K562 (cell line): ENCODE data around the gene ELAC2. TPM values are rescaled to one million over a fixed set of nuclear protein-coding genes. Genes with fewer than 3 reads are reported as not detected.

Experiments used
- ATAC-seq: fragments of 200-7000 bp; cut with Tn5 transposase; 3 replicates; pipeline ENCODE4 v1.9.1; 2020; ENCODE audit warnings: moderate library complexity
- BruUV-seq: library from RNA; stranded (reverse); fragments of 400-500 nt; replicated peaks from 2 replicates; lab custom pipeline; 2021; lab: Mats Ljungman, UMichigan
- CTCF ChIA-PET: fragments of 300-600 bp; formaldehyde crosslinking; extraction: SDS; loops from one replicate; lab custom pipeline; 2021; ENCODE audit warnings: low intra/inter-chr PET ratio; lab: Yijun Ruan, JAX
- POLR2A ChIA-PET: fragments of 300-600, 350-650 bp; sonication (Branson Sonifier 250); formaldehyde crosslinking; extraction: SDS; loops from one replicate; lab custom pipeline; 2021; ENCODE audit warnings: antibody characterized with exemption, inconsistent platforms; lab: Yijun Ruan, JAX
- DNase-seq, 4 experiments: peaks; one replicate each; pipeline versions ENCODE4 v3.0.0 to v3.0.0-alpha.2; 2011 to 2018; ENCODE audit warnings: low spot score in 3 of 4, mixed read lengths in 3 of 4; ENCODE audit errors: extremely low read depth in 1 of 4
- FAIRE-seq: peaks from 2 replicates; lab custom pipeline; 2011; peaks lifted over from hg19 to GRCh38; lab: Jason Lieb, UNC
- H2AFZ ChIP-seq: 2 replicates; pipeline ENCODE4 v1.6.0; 2011; ENCODE audit warnings: low read depth, low read length, control low read depth, inconsistent platforms
- H3K27ac ChIP-seq: fragments of 200-600 bp; 3 replicates; pipeline ENCODE4 v1.8.0; 2011; ENCODE audit warnings: low read depth, mild to moderate bottlenecking, control low read depth, inconsistent platforms, low read length, moderate library complexity, mixed read lengths; ENCODE audit errors: extremely low read depth
- H3K27me3 ChIP-seq, 2 experiments: fragments of 300-600 bp in 1 of 2; 2 replicates in 1 of 2; 3 replicates in 1 of 2; pipeline versions ENCODE4 v1.6.0 to v1.8.0; 2011; ENCODE audit warnings: inconsistent platforms in 2 of 2, low read length in 2 of 2, mild to moderate bottlenecking in 1 of 2, mixed read lengths in 1 of 2, moderate library complexity in 1 of 2; ENCODE audit not compliant: control insufficient read depth in 2 of 2, insufficient read depth in 2 of 2
- H3K36me3 ChIP-seq: fragments of 300-600 bp; 3 replicates; pipeline ENCODE4 v1.8.0; 2011; ENCODE audit warnings: mild to moderate bottlenecking, low read length, inconsistent platforms; ENCODE audit not compliant: control insufficient read depth, insufficient read depth
- H3K4me1 ChIP-seq, 2 experiments: fragments of 200-600 bp in 1 of 2; replicated peaks in 1 of 2; 2 replicates in 1 of 2; 3 replicates in 1 of 2; pipeline versions ENCODE4 v1.5.1 to v1.8.0; 2011; ENCODE audit warnings: inconsistent platforms in 2 of 2, low read length in 2 of 2, mild to moderate bottlenecking in 1 of 2, mixed read lengths in 1 of 2, moderate library complexity in 1 of 2; ENCODE audit not compliant: control insufficient read depth in 2 of 2, insufficient read depth in 2 of 2
- H3K4me2 ChIP-seq: 2 replicates; pipeline ENCODE4 v1.6.1; 2011; ENCODE audit warnings: low read length, control low read depth, inconsistent platforms, mixed read lengths; ENCODE audit not compliant: insufficient read depth
- H3K4me3 ChIP-seq: fragments of 200-600 bp; sonication (generic), shearing (Covaris generic); 2 replicates; pipeline ENCODE4 v1.5.1; 2016; ENCODE audit warnings: control low read depth, inconsistent platforms
- H3K79me2 ChIP-seq: fragments of 200-600 bp; 3 replicates; pipeline ENCODE4 v1.8.0; 2011; ENCODE audit warnings: low read length, inconsistent platforms; ENCODE audit not compliant: control insufficient read depth, insufficient read depth
- H3K9ac ChIP-seq, 2 experiments: 2 replicates each; pipeline versions ENCODE4 v1.6.0 to v1.6.1; 2011; ENCODE audit warnings: low read depth in 2 of 2, low read length in 2 of 2, control low read depth in 1 of 2, inconsistent platforms in 1 of 2, mild to moderate bottlenecking in 1 of 2, mixed read lengths in 1 of 2; ENCODE audit not compliant: insufficient read depth in 1 of 2
- H3K9me1 ChIP-seq: one replicate; pipeline ENCODE4 v1.6.0; 2011; ENCODE audit warnings: inconsistent platforms, mild to moderate bottlenecking, low read length, moderate library complexity; ENCODE audit not compliant: control insufficient read depth, insufficient read depth
- H3K9me3 ChIP-seq: replicated peaks from 2 replicates; pipeline ENCODE4 v1.5.1; 2011; ENCODE audit warnings: low read depth, low read length, inconsistent platforms; ENCODE audit not compliant: control insufficient read depth, insufficient read depth
- H4K20me1 ChIP-seq: replicated peaks from 2 replicates; pipeline ENCODE4 v1.6.1; 2011; ENCODE audit warnings: low read length, inconsistent platforms, mixed read lengths; ENCODE audit not compliant: control insufficient read depth, insufficient read depth
- ARHGAP35 ChIP-seq: fragments of 450-650 bp; IDR thresholded peaks from 2 replicates; pipeline ENCODE4 v1.6.1; 2018; ENCODE audit not compliant: partially characterized antibody
- CTBP1 ChIP-seq: fragments of 450-650 bp; IDR thresholded peaks from 2 replicates; pipeline ENCODE4 v1.6.1; 2016; ENCODE audit warnings: borderline replicate concordance
- ILF3 ChIP-seq: fragments of 450-650 bp; IDR thresholded peaks from 2 replicates; pipeline ENCODE4 v1.6.1; 2018; ENCODE audit warnings: antibody characterized with exemption, mild to moderate bottlenecking, moderate library complexity, borderline replicate concordance
- POLR2B ChIP-seq: fragments of 450-650 bp; IDR thresholded peaks from 2 replicates; pipeline ENCODE4 v1.6.1; 2018; ENCODE audit warnings: low read depth; ENCODE audit not compliant: partially characterized antibody
- RHOXF2B ChIP-seq: fragments of 250-450 bp; sonication (Bioruptor Pico); conservative IDR thresholded peaks from 2 replicates; pipeline ENCODE4 v1.5.1; 2021
- SOX6 ChIP-seq: fragments of 450-650 bp; IDR thresholded peaks from 2 replicates; pipeline ENCODE4 v1.6.1; 2014; ENCODE audit warnings: mild to moderate bottlenecking
- SRF ChIP-seq, 2 experiments: fragments of 250-450, 450-650 bp in 1 of 2; sonication (Bioruptor Pico) in 1 of 2; sonication (generic) in 1 of 2; formaldehyde crosslinking; IDR thresholded peaks; 2 replicates each; pipeline versions ENCODE4 v1.5.0 to v1.5.1; 2020 to 2022; ENCODE audit warnings: mild to moderate bottlenecking in 1 of 2, missing genetic modification reagents in 1 of 2
- ZBED1 ChIP-seq: IDR thresholded peaks from 2 replicates; pipeline ENCODE4 v1.6.1; 2014
- ZNF707 ChIP-seq: fragments of 250-450 bp; sonication (Bioruptor Pico); conservative IDR thresholded peaks from 2 replicates; pipeline ENCODE4 v1.8.0; 2022; ENCODE audit warnings: inconsistent platforms, mild to moderate bottlenecking, moderate library complexity
- ZNF764 ChIP-seq: fragments of 250-450 bp; sonication (Bioruptor Pico); IDR thresholded peaks from 2 replicates; pipeline ENCODE4 v1.4.0; 2020; ENCODE audit warnings: low read depth, mild to moderate bottlenecking, moderate library complexity
- WGBS: fragments of 100-300 bp; shearing (Covaris generic); methylation state at CpG from one replicate; pipeline ENCODE4 v1.1.6; 2016; ENCODE audit warnings: low coverage, mixed read lengths; ENCODE audit not compliant: insufficient coverage; ENCODE audit errors: missing lambda C conversion rate; 5-methylcytosine and 5-hydroxymethylcytosine counted together
- in situ Hi-C: fragments of 300-500 bp; cut with MboI; formaldehyde crosslinking; loops from 4 replicates; pipeline ENCODE4 v1.15.0; 2018; ENCODE audit warnings: inconsistent platforms, mixed read lengths
- intact Hi-C: fragments of 100-400 bp; cut with micrococcal nuclease; formaldehyde crosslinking; loops from 2 replicates; pipeline ENCODE4 v1.14.2; 2022
- polyA plus RNA-seq, 8 experiments: library from polyadenylated mRNA; depleted of rRNA in 4 of 8; stranded (reverse) in 5 of 8; unstranded in 3 of 8; fragments of >200 nt; fragmentation: Nextera tagmentation in 2 of 8; fragmentation: Illumina TruSeq in 1 of 8; extraction: Ambion mirVana in 2 of 8; extraction: Trizol in 1 of 8; gene quantifications; 2 replicates each; pipeline versions ENCODE4 v1.2.1 to v1.2.3, GENCODE V29; 2011 to 2014; ENCODE audit warnings: inconsistent platforms in 1 of 8, missing spikeins in 1 of 8
- total RNA-seq, 7 experiments: library from RNA; depleted of rRNA in 6 of 7; stranded (reverse); fragments of >200 nt in 6 of 7; fragmentation: Illumina TruSeq in 2 of 7; extraction: Trizol in 2 of 7; gene quantifications; 2 replicates each; pipeline versions ENCODE4 v1.2.1 to v1.2.3, GENCODE V29; 2011 to 2021; ENCODE audit warnings: low replicate concordance in 1 of 7
- TF ChIP-seq, protein P1 (sequence below): fragments of 450-650 bp; formaldehyde crosslinking; conservative IDR thresholded peaks from 2 replicates; pipeline ENCODE4 v1.4.0; 2022; ENCODE audit warnings: mild to moderate bottlenecking, missing genetic modification characterization
- TF ChIP-seq, protein P2 (sequence below), 2 experiments: fragments of 450-650 bp; conservative IDR thresholded peaks; 2 replicates each; pipeline ENCODE4 v1.6.1; 2017; ENCODE audit warnings: mild to moderate bottlenecking in 2 of 2, moderate library complexity in 2 of 2
- TF ChIP-seq, protein P3 (sequence below): sonication (generic); formaldehyde crosslinking; IDR thresholded peaks from 2 replicates; pipeline ENCODE4 v1.8.0; 2023; ENCODE audit warnings: mild to moderate bottlenecking, missing genetic modification reagents
- TF ChIP-seq, protein P4 (sequence below): IDR thresholded peaks from 3 replicates; pipeline ENCODE4 v1.6.1; 2011; ENCODE audit warnings: borderline replicate concordance, mild to moderate bottlenecking, moderate library complexity; ENCODE audit not compliant: insufficient read length; ENCODE audit errors: extremely low read depth

ELAC2 gene
- total and polyA plus RNA-seq, 9 of the 15 experiments (the other 6 are each of a cell fraction or from before 2014, with no cell fraction given) = 4.5 to 129 (median 70.6) TPM

DNA sequence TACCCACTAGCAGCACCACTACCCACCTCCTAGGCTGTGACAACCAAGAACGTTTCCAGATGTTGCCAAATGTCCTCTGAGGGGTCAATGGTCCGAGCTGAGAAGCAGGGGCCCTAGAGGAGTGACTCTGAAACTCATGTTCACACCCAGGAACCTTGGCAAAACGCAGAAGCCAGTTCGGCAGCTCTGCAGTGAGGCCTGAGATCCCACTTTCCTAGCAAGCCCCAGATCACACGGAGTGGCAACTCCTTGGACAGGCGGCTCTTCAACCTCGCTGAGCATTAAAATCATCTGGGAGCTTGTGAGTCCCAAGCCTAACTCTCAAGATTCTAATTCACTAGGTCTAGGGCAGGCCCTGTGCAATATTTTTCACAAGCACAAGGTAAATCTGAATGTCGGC is 17.3 kb downstream of the ELAC2 start:
- 96% methylated on average over 8 of the region's 8 CpGs for WGBS
- no peak for FAIRE-seq
- Histone ChIP-seq H3K9me3 (no peaks in the 10 kb centered on the region), H3K9ac (no peak overlapping the region), H3K79me2 (no peaks in the 10 kb centered on the region), H3K4me2 (no peak overlapping the region), H3K27me3 (no peaks in the 10 kb centered on the region), H3K27ac (no peak overlapping the region), H4K20me1 (0 out of 2 replicates have a peak, but pooled peaks cover 14% of the 10 kb centered on the region), H3K36me3 (peaks cover 94% of the 10 kb centered on the region), H3K4me1 (peaks cover 0 to 4% of the 10 kb centered on the region in 2 experiments; a peak in 2 of 5 replicates), H3K4me3 (no peak overlapping the region), H3K9me1 (no peaks in the 10 kb centered on the region), H2AFZ (no peak overlapping the region)
- BruUV-seq = no TSS peak
- TF ChIP-seq ILF3 (no peak), POLR2B (no peak), CTBP1 (no peak), RHOXF2B (CRISPR knock-in tag) (no peak), SOX6 (no peak), ZNF764 (no peak), ZBED1 (no peak), ZNF707 (CRISPR knock-in tag) (no peak), SRF (CRISPR knock-in tag; IDR thresholded peaks at IDR 0.05) (no peak), ARHGAP35 (no peak)
- TF ChIP-seq, protein P1, sequence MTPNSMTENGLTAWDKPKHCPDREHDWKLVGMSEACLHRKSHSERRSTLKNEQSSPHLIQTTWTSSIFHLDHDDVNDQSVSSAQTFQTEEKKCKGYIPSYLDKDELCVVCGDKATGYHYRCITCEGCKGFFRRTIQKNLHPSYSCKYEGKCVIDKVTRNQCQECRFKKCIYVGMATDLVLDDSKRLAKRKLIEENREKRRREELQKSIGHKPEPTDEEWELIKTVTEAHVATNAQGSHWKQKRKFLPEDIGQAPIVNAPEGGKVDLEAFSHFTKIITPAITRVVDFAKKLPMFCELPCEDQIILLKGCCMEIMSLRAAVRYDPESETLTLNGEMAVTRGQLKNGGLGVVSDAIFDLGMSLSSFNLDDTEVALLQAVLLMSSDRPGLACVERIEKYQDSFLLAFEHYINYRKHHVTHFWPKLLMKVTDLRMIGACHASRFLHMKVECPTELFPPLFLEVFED (CRISPR knock-in tag) = no peak
- TF ChIP-seq, protein P2, sequence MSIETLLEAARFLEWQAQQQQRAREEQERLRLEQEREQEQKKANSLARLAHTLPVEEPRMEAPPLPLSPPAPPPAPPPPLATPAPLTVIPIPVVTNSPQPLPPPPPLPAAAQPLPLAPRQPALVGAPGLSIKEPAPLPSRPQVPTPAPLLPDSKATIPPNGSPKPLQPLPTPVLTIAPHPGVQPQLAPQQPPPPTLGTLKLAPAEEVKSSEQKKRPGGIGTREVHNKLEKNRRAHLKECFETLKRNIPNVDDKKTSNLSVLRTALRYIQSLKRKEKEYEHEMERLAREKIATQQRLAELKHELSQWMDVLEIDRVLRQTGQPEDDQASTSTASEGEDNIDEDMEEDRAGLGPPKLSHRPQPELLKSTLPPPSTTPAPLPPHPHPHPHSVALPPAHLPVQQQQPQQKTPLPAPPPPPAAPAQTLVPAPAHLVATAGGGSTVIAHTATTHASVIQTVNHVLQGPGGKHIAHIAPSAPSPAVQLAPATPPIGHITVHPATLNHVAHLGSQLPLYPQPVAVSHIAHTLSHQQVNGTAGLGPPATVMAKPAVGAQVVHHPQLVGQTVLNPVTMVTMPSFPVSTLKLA (conservative IDR thresholded peaks at IDR 0.05) = no peak
- TF ChIP-seq, protein P3, sequence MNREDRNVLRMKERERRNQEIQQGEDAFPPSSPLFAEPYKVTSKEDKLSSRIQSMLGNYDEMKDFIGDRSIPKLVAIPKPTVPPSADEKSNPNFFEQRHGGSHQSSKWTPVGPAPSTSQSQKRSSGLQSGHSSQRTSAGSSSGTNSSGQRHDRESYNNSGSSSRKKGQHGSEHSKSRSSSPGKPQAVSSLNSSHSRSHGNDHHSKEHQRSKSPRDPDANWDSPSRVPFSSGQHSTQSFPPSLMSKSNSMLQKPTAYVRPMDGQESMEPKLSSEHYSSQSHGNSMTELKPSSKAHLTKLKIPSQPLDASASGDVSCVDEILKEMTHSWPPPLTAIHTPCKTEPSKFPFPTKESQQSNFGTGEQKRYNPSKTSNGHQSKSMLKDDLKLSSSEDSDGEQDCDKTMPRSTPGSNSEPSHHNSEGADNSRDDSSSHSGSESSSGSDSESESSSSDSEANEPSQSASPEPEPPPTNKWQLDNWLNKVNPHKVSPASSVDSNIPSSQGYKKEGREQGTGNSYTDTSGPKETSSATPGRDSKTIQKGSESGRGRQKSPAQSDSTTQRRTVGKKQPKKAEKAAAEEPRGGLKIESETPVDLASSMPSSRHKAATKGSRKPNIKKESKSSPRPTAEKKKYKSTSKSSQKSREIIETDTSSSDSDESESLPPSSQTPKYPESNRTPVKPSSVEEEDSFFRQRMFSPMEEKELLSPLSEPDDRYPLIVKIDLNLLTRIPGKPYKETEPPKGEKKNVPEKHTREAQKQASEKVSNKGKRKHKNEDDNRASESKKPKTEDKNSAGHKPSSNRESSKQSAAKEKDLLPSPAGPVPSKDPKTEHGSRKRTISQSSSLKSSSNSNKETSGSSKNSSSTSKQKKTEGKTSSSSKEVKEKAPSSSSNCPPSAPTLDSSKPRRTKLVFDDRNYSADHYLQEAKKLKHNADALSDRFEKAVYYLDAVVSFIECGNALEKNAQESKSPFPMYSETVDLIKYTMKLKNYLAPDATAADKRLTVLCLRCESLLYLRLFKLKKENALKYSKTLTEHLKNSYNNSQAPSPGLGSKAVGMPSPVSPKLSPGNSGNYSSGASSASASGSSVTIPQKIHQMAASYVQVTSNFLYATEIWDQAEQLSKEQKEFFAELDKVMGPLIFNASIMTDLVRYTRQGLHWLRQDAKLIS = no peak
- TF ChIP-seq, protein P4, sequence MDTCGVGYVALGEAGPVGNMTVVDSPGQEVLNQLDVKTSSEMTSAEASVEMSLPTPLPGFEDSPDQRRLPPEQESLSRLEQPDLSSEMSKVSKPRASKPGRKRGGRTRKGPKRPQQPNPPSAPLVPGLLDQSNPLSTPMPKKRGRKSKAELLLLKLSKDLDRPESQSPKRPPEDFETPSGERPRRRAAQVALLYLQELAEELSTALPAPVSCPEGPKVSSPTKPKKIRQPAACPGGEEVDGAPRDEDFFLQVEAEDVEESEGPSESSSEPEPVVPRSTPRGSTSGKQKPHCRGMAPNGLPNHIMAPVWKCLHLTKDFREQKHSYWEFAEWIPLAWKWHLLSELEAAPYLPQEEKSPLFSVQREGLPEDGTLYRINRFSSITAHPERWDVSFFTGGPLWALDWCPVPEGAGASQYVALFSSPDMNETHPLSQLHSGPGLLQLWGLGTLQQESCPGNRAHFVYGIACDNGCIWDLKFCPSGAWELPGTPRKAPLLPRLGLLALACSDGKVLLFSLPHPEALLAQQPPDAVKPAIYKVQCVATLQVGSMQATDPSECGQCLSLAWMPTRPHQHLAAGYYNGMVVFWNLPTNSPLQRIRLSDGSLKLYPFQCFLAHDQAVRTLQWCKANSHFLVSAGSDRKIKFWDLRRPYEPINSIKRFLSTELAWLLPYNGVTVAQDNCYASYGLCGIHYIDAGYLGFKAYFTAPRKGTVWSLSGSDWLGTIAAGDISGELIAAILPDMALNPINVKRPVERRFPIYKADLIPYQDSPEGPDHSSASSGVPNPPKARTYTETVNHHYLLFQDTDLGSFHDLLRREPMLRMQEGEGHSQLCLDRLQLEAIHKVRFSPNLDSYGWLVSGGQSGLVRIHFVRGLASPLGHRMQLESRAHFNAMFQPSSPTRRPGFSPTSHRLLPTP = no peak
- DNase-seq = no peak
- ChIA-PET CTCF (no interaction called here), POLR2A (no interaction called here)
- in situ Hi-C loops = no loop called here
- intact Hi-C loops = no loop called here
- no peak for ATAC-seq
